Transverse colon (tissue), 3 donors: Measurements from ENCODE around the gene CD3E.

Source experiments
- EP300 ChIP-seq: sonication (generic); formaldehyde crosslinking; IDR thresholded peaks from one replicate; pipeline ENCODE4 v1.6.1; 2017; ENCODE audit warnings: antibody characterized with exemption, low read depth
- POLR2A ChIP-seq: fragments of 450-650 bp; IDR thresholded peaks from one replicate; pipeline ENCODE4 v1.6.1; 2016; ENCODE audit warnings: antibody characterized with exemption, mild to moderate bottlenecking, moderate library complexity
- TF ChIP-seq, protein P1 (sequence below), 5 experiments: fragments of 200-600 bp in 3 of 5; fragments of 450-650 bp in 2 of 5; sonication (generic) in 3 of 5; IDR thresholded peaks; 1 replicate in 2 of 5; 2 replicates in 3 of 5; pipeline ENCODE4 v1.5.1; 2016 to 2017; ENCODE audit warnings: antibody characterized with exemption in 5 of 5, inconsistent platforms in 3 of 5, mild to moderate bottlenecking in 2 of 5, moderate library complexity in 1 of 5

DNA sequence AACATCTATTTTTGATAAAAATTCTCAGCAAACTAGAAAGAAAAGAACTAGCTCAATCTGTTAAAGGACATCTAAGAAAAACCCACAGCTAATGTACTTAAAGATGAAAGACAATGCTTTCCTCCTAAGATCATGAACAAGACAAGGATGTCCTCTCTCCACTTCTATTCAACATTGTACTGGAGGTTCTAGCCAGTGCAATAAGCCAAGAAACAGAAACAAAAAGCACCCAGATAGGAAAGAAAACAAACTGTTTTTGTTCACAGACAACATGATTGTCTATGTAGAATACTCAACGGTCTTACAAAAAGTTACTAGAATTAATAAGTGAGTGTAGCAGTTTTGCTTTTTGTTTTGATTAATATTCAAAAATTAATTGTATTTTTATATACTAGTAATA lies 30.2 kb downstream of the CD3E start:
- no peak for TF ChIP-seq POLR2A
- TF ChIP-seq, protein P1, sequence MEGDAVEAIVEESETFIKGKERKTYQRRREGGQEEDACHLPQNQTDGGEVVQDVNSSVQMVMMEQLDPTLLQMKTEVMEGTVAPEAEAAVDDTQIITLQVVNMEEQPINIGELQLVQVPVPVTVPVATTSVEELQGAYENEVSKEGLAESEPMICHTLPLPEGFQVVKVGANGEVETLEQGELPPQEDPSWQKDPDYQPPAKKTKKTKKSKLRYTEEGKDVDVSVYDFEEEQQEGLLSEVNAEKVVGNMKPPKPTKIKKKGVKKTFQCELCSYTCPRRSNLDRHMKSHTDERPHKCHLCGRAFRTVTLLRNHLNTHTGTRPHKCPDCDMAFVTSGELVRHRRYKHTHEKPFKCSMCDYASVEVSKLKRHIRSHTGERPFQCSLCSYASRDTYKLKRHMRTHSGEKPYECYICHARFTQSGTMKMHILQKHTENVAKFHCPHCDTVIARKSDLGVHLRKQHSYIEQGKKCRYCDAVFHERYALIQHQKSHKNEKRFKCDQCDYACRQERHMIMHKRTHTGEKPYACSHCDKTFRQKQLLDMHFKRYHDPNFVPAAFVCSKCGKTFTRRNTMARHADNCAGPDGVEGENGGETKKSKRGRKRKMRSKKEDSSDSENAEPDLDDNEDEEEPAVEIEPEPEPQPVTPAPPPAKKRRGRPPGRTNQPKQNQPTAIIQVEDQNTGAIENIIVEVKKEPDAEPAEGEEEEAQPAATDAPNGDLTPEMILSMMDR (IDR thresholded peaks at IDR 0.05): no peak
- no peak for TF ChIP-seq EP300
